CD8-positive, alpha-beta memory T cell (primary cell): ENCODE data around the gene DAB1. TPM values are rescaled to one million over a fixed set of nuclear protein-coding genes. Genes with fewer than 3 reads are reported as not detected.

Experiments used
- CTCF ChIA-PET: fragments of 350-600 bp; sonication (Branson Sonifier 250); formaldehyde crosslinking; loops from one replicate; lab custom pipeline; 2021; ENCODE audit warnings: antibody characterized with exemption; lab: Charles Lee
- POLR2A ChIA-PET: fragments of 350-600 bp; sonication (Branson Sonifier 250); formaldehyde crosslinking; loops from one replicate; lab custom pipeline; 2021; ENCODE audit warnings: antibody characterized with exemption; lab: Charles Lee
- DNase-seq, 5 donors: peaks; one replicate each; pipeline versions ENCODE4 v3.0.0 to v3.0.0-alpha.2; 2020 to 2022; ENCODE audit warnings: mixed read lengths in 1 of 5
- H3K27ac ChIP-seq: one replicate; pipeline ENCODE4 v1.7.0; 2013; ENCODE audit warnings: low read depth, mild to moderate bottlenecking, low read length, moderate library complexity
- H3K27me3 ChIP-seq: 2 replicates; pipeline ENCODE4 v1.7.0; 2013; ENCODE audit warnings: low read length, mild to moderate bottlenecking; ENCODE audit not compliant: insufficient read depth, poor library complexity, severe bottlenecking
- H3K36me3 ChIP-seq: 2 replicates; pipeline ENCODE4 v1.7.0; 2013; ENCODE audit warnings: mild to moderate bottlenecking, low read length, moderate library complexity; ENCODE audit not compliant: insufficient read depth
- H3K4me1 ChIP-seq: 2 replicates; pipeline ENCODE4 v1.7.0; 2013; ENCODE audit warnings: mild to moderate bottlenecking, low read length, moderate library complexity; ENCODE audit not compliant: insufficient read depth
- H3K4me3 ChIP-seq: 2 replicates; pipeline ENCODE4 v1.7.0; 2013; ENCODE audit warnings: mild to moderate bottlenecking, low read length
- H3K9me3 ChIP-seq: 2 replicates; pipeline ENCODE4 v1.7.0; 2013; ENCODE audit warnings: mild to moderate bottlenecking, low read length
- H3K27ac Mint-ChIP-seq, 8 donors: one replicate each; pipeline ENCODE4 v1.8.0; 2020 to 2021; ENCODE audit warnings: mixed read lengths in 8 of 8, mild to moderate bottlenecking in 6 of 8, inconsistent platforms in 3 of 8, moderate library complexity in 3 of 8
- H3K27me3 Mint-ChIP-seq, 2 donors: one replicate each; pipeline ENCODE4 v1.8.0; 2020 to 2021; ENCODE audit warnings: mixed read lengths in 2 of 2, mild to moderate bottlenecking in 1 of 2, moderate library complexity in 1 of 2
- H3K36me3 Mint-ChIP-seq, 3 donors: one replicate each; pipeline ENCODE4 v1.8.0; 2020 to 2021; ENCODE audit warnings: mixed read lengths in 3 of 3, inconsistent platforms in 1 of 3, mild to moderate bottlenecking in 1 of 3
- H3K4me1 Mint-ChIP-seq, 3 donors: one replicate each; pipeline ENCODE4 v1.8.0; 2020 to 2021; ENCODE audit warnings: mixed read lengths in 3 of 3, inconsistent platforms in 1 of 3, mild to moderate bottlenecking in 1 of 3
- H3K4me3 Mint-ChIP-seq, 7 donors: one replicate each; pipeline ENCODE4 v1.8.0; 2020 to 2021; ENCODE audit warnings: mixed read lengths in 7 of 7, mild to moderate bottlenecking in 6 of 7, moderate library complexity in 4 of 7, inconsistent platforms in 2 of 7
- H3K9me3 Mint-ChIP-seq, 5 donors: one replicate each; pipeline ENCODE4 v1.8.0; 2020 to 2022; ENCODE audit warnings: mixed read lengths in 5 of 5, mild to moderate bottlenecking in 3 of 5, moderate library complexity in 2 of 5, inconsistent platforms in 1 of 5
- polyA plus RNA-seq: library from polyadenylated mRNA; unstranded; fragments of 300-500 nt; fragmentation: Illumina TruSeq; gene quantifications from one replicate; pipeline ENCODE4 v1.2.3, GENCODE V29; 2021
- total RNA-seq, 2 experiments: library from RNA; stranded (reverse); gene quantifications; one replicate each; pipeline ENCODE4 v1.2.3, GENCODE V29; 2021

DAB1 gene
- total and polyA plus RNA-seq, 3 experiments from 2014 or later: 0.09 to 1.7 TPM; not detected in 1

DNA sequence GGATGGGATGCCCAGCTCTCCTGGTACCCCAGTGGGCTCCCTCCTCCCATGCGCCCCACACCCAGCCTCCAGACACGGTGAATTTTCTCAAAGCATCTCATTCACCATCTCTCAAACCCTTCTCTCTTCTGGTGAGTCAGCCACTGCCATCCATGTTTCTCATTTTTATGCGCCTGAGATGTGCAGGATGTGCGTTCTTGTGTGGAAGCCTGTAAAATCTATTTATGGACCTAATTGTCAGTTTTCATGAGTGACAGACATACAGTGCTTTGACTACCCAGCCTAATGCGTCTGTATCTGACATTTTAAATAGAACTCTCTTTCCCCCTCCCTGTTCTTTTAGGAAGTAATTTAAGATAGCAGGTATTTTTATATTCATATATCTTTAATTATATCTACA lies 158.8 kb downstream of the DAB1 start:
- no peak overlapping the region for H3K4me3 ChIP-seq
- H3K36me3 ChIP-seq: no peaks in the 10 kb centered on the region
- ChIA-PET CTCF (no interaction called here), POLR2A (no interaction called here)
- DNase-seq: no peak
- no peaks in the 10 kb centered on the region for H3K9me3 ChIP-seq
- no peaks in the 10 kb centered on the region for H3K4me1 ChIP-seq
- Mint-ChIP-seq H3K9me3 (peaks cover 0 to 2% (median 0%) of the 10 kb centered on the region in 5 donors), H3K27me3 (peaks cover 0 to 3% of the 10 kb centered on the region in 2 donors), H3K27ac (no peak overlapping the region), H3K4me3 (no peak overlapping the region), H3K4me1 (no peaks in the 10 kb centered on the region), H3K36me3 (no peaks in the 10 kb centered on the region)
- H3K27ac ChIP-seq: no peak overlapping the region
- H3K27me3 ChIP-seq: no peaks in the 10 kb centered on the region

- no peak overlapping the region for H3K27ac ChIP-seq
- ChIA-PET POLR2A (no interaction called here), CTCF (no interaction called here)
- DNase-seq: no peak
- H3K36me3 ChIP-seq: no peaks in the 10 kb centered on the region
- Mint-ChIP-seq H3K4me1 (peaks cover 0 to 3% (median 0%) of the 10 kb centered on the region in 3 donors), H3K4me3 (no peak overlapping the region), H3K27ac (no peak overlapping the region), H3K27me3 (peaks cover 0 to 3% of the 10 kb centered on the region in 2 donors), H3K36me3 (peaks cover 0 to 7% (median 0%) of the 10 kb centered on the region in 3 donors), H3K9me3 (peaks cover 0 to 4% (median 2%) of the 10 kb centered on the region in 5 donors)
- no peak overlapping the region for H3K4me3 ChIP-seq
- no peaks in the 10 kb centered on the region for H3K9me3 ChIP-seq
- H3K4me1 ChIP-seq: no peaks in the 10 kb centered on the region
- no peaks in the 10 kb centered on the region for H3K27me3 ChIP-seq
Observed at GRCh38 chr1:57262472-57262871, 161.4 kb downstream of the DAB1 start.

GRCh38 chr1:57258557-57259325 lies 165.1 kb downstream of the DAB1 start:
- Histone ChIP-seq H3K27me3 (no peaks in the 10 kb centered on the region), H3K4me1 (no peaks in the 10 kb centered on the region), H3K36me3 (no peaks in the 10 kb centered on the region), H3K4me3 (no peak overlapping the region), H3K9me3 (no peaks in the 10 kb centered on the region), H3K27ac (no peak overlapping the region)
- H3K27me3 Mint-ChIP-seq: no peaks in the 10 kb centered on the region
- ChIA-PET POLR2A (no interaction called here), CTCF (no interaction called here)
- H3K4me3 Mint-ChIP-seq: no peak overlapping the region
- peaks cover 0 to 3% (median 0%) of the 10 kb centered on the region in 3 donors for H3K4me1 Mint-ChIP-seq
- DNase-seq: no peak
- H3K36me3 Mint-ChIP-seq: peaks cover 0 to 7% (median 0%) of the 10 kb centered on the region in 3 donors
- peak overlapping the region in 1 of 8 donors; percentile 58 for H3K27ac Mint-ChIP-seq
- peaks cover 0 to 7% (median 2%) of the 10 kb centered on the region in 5 donors for H3K9me3 Mint-ChIP-seq

GRCh38 chr1:57255945-57256344 lies 167.9 kb downstream of the DAB1 start:
- H3K4me3 Mint-ChIP-seq: no peak overlapping the region
- H3K4me1 Mint-ChIP-seq: peaks cover 0 to 3% (median 0%) of the 10 kb centered on the region in 3 donors
- Histone ChIP-seq H3K36me3 (no peaks in the 10 kb centered on the region), H3K4me3 (no peak overlapping the region), H3K27ac (no peak overlapping the region), H3K4me1 (no peaks in the 10 kb centered on the region), H3K27me3 (no peaks in the 10 kb centered on the region), H3K9me3 (no peaks in the 10 kb centered on the region)
- H3K27ac Mint-ChIP-seq: no peak overlapping the region
- peaks cover 0 to 2% of the 10 kb centered on the region in 2 donors for H3K27me3 Mint-ChIP-seq
- no peak for DNase-seq
- ChIA-PET POLR2A (no interaction called here), CTCF (no interaction called here)
- H3K36me3 Mint-ChIP-seq: peaks cover 0 to 7% (median 0%) of the 10 kb centered on the region in 3 donors
- peaks cover 0 to 7% (median 2%) of the 10 kb centered on the region in 5 donors for H3K9me3 Mint-ChIP-seq

DNA sequence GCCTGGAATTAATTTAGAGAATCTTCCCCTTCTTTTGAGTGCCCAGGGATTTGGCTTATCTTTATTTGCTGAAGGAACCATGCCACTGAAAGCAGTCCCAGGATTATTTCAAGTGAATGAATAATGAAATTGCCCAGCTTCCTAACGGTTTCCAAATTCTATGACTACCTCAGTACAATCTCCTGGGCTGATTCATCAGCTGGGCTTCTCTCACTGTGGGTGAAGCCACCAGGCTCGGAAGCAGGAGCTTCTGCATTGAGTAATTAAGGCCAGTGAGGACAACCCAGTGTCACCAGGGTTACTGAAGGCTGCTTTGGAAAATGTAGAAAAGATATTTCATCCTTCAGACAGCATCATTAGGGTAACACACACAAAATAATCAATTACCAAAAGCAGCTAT lies 169.8 kb downstream of the DAB1 start:
- Mint-ChIP-seq H3K27ac (no peak overlapping the region), H3K9me3 (peaks cover 0 to 7% (median 2%) of the 10 kb centered on the region in 5 donors), H3K36me3 (peaks cover 0 to 7% (median 0%) of the 10 kb centered on the region in 3 donors), H3K4me1 (no peaks in the 10 kb centered on the region), H3K27me3 (peaks cover 0 to 2% of the 10 kb centered on the region in 2 donors), H3K4me3 (no peak overlapping the region)
- no peaks in the 10 kb centered on the region for H3K9me3 ChIP-seq
- no peak overlapping the region for H3K4me3 ChIP-seq
- no peaks in the 10 kb centered on the region for H3K4me1 ChIP-seq
- ChIA-PET POLR2A (no interaction called here), CTCF (no interaction called here)
- DNase-seq: no peak
- no peaks in the 10 kb centered on the region for H3K36me3 ChIP-seq
- H3K27ac ChIP-seq: no peak overlapping the region
- H3K27me3 ChIP-seq: no peaks in the 10 kb centered on the region

- Histone ChIP-seq H3K4me3 (no peak overlapping the region), H3K4me1 (no peaks in the 10 kb centered on the region), H3K27me3 (no peaks in the 10 kb centered on the region), H3K36me3 (no peaks in the 10 kb centered on the region), H3K9me3 (no peaks in the 10 kb centered on the region), H3K27ac (no peak overlapping the region)
- Mint-ChIP-seq H3K4me1 (no peaks in the 10 kb centered on the region), H3K4me3 (no peak overlapping the region), H3K27ac (no peak overlapping the region), H3K27me3 (peaks cover 0 to 2% of the 10 kb centered on the region in 2 donors), H3K9me3 (peaks cover 0 to 7% (median 0%) of the 10 kb centered on the region in 5 donors), H3K36me3 (no peaks in the 10 kb centered on the region)
- CTCF ChIA-PET: no interaction called here
- POLR2A ChIA-PET: no interaction called here
- DNase-seq: no peak
Observed at GRCh38 chr1:57252597-57253294, 171.1 kb downstream of the DAB1 start.

- no peaks in the 10 kb centered on the region for H3K36me3 ChIP-seq
- H3K4me3 ChIP-seq: no peak overlapping the region
- no peaks in the 10 kb centered on the region for H3K4me1 Mint-ChIP-seq
- no peak overlapping the region for H3K27ac ChIP-seq
- no peaks in the 10 kb centered on the region for H3K27me3 ChIP-seq
- no peak for DNase-seq
- ChIA-PET CTCF (no interaction called here), POLR2A (no interaction called here)
- H3K4me1 ChIP-seq: no peaks in the 10 kb centered on the region
- peaks cover 0 to 2% of the 10 kb centered on the region in 2 donors for H3K27me3 Mint-ChIP-seq
- H3K9me3 ChIP-seq: no peaks in the 10 kb centered on the region
- H3K9me3 Mint-ChIP-seq: peaks cover 0 to 7% (median 6%) of the 10 kb centered on the region in 5 donors
- no peak overlapping the region for H3K27ac Mint-ChIP-seq
- H3K36me3 Mint-ChIP-seq: peaks cover 0 to 14% (median 0%) of the 10 kb centered on the region in 3 donors
- H3K4me3 Mint-ChIP-seq: no peak overlapping the region
Observed at GRCh38 chr1:57250021-57250420, 173.8 kb downstream of the DAB1 start.

DNA sequence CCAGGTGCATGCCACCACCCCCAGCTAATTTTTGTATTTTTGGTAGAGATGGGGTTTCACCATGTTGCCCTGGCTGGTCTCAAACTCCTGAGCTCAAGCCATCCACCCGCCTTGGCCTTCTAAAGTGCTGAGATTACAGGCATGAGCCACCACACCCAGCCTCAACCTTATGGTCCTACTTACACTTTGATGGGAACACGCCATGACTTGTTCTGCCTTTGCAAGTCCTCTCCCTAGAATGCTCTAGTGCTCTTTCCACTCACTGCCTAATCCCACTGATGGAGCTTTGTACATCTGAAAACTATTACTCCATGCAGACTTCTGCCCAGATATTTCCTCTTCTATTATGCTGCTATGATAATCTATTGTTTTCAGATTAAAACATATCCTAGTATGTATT lies 174.3 kb downstream of the DAB1 start:
- H3K27ac ChIP-seq: no peak overlapping the region
- Mint-ChIP-seq H3K4me1 (no peaks in the 10 kb centered on the region), H3K9me3 (peaks cover 0 to 10% (median 6%) of the 10 kb centered on the region in 5 donors), H3K27me3 (peaks cover 0 to 2% of the 10 kb centered on the region in 2 donors), H3K4me3 (no peak overlapping the region), H3K36me3 (peaks cover 0 to 14% (median 0%) of the 10 kb centered on the region in 3 donors), H3K27ac (no peak overlapping the region)
- no peaks in the 10 kb centered on the region for H3K36me3 ChIP-seq
- H3K9me3 ChIP-seq: no peaks in the 10 kb centered on the region
- H3K4me1 ChIP-seq: no peaks in the 10 kb centered on the region
- H3K27me3 ChIP-seq: no peaks in the 10 kb centered on the region
- CTCF ChIA-PET: no interaction called here
- H3K4me3 ChIP-seq: no peak overlapping the region
- no peak for DNase-seq
- POLR2A ChIA-PET: no interaction called here
